ENCODE data around the gene BCAS1.

The BCAS1 gene

DNA sequence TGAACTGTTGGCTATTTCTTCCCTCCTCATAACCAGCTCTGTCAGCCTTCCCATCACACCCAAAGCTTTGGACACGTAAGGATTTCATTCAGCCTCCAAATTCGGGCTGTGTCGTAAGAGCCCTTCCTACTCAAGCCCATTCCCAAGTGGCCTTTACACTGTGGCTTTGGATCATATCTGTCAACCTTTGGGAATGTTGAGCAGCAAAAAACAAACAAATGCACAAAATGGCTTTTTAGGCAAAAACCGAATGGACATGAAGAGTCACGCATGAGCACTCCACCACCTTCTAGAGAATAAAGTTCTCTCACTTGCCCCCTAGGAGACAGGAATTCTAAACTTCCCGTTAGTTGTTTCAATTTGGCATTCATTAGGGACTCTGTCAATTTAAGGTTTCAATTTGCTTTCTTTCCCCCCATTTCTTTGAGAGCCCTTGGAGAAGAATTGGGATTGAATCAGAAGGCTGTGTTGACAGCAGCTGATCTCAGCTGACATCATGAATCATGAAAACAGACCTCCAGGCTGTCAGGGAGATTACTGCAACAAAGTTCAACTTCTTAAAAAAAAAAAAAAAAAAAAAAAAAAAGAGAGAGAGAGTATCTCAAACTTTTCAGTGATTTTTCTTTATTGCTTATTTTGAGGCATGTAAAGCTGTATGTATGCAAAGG lies 110.3 kb downstream of the BCAS1 start:
- no peaks in the 10 kb centered on the region for H3K9me3 Mint-ChIP-seq
- no peaks in the 10 kb centered on the region for H3K36me3 Mint-ChIP-seq (ENCODE audit: insufficient read depth)
- H3K4me3 Mint-ChIP-seq, result no peak overlapping the region
- DNase-seq (no peak), ATAC-seq (replicated peaks) (no peak)
- H3K4me1 Mint-ChIP-seq (ENCODE audit: low read depth in 2 of 2), result peaks cover 2 to 4% of the 10 kb centered on the region in 2 donors
- H3K27ac Mint-ChIP-seq, result no peak overlapping the region
- peaks cover 27 to 29% of the 10 kb centered on the region in 2 donors for H3K27me3 Mint-ChIP-seq

GRCh38 chr20:53958260-53958659 lies 112.1 kb downstream of the BCAS1 start:
- Mint-ChIP-seq H3K4me1 (ENCODE audit: low read depth in 2 of 2) (peaks cover 2 to 4% of the 10 kb centered on the region in 2 donors), H3K36me3 (ENCODE audit: insufficient read depth) (no peaks in the 10 kb centered on the region), H3K27me3 (peaks cover 10 to 14% of the 10 kb centered on the region in 2 donors), H3K4me3 (no peak overlapping the region), H3K9me3 (peaks cover 0 to 2% of the 10 kb centered on the region in 2 donors), H3K27ac (no peak overlapping the region)
- ATAC-seq (replicated peaks) (no peak), DNase-seq (no peak)

DNA sequence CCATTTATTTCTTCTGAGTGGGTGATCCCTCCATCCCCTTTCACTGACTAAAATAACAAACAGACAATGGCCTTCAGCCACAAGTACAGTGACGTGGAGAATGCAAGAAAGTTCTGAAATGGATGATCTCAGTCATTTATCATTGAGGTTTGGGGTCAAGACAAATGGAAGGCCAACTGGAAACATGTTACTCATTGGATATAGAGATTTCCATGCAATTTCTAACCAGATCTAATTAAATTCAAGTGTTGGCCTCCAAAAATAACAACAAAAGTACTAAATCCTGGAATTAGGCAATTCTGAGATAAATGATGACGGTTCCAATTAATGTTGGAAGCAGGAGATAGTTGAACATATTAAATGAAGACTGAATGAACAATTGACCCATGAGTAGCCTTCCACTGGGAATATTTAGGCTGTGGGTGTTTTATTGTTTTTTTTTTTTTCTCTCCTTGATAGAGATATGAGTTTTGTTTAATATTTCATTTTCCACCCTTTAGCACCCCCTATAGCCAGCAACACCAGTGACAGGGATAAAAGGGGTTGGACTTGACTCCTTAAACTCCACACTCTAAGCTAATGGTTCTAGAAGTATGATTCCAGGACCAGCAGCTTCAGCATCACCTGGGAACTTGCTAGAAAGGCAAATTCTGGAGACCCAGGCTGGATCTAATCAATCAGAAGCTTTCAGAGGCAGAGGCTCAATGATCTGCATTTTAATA lies 112.8 kb downstream of the BCAS1 start:
- DNase-seq (no peak), ATAC-seq (replicated peaks) (no peak)
- Mint-ChIP-seq H3K27ac (no peak overlapping the region), H3K4me1 (ENCODE audit: low read depth in 2 of 2) (peaks cover 2 to 4% of the 10 kb centered on the region in 2 donors), H3K27me3 (peaks cover 10 to 14% of the 10 kb centered on the region in 2 donors), H3K4me3 (no peak overlapping the region), H3K9me3 (peaks cover 0 to 2% of the 10 kb centered on the region in 2 donors), H3K36me3 (ENCODE audit: insufficient read depth) (no peaks in the 10 kb centered on the region)

DNA sequence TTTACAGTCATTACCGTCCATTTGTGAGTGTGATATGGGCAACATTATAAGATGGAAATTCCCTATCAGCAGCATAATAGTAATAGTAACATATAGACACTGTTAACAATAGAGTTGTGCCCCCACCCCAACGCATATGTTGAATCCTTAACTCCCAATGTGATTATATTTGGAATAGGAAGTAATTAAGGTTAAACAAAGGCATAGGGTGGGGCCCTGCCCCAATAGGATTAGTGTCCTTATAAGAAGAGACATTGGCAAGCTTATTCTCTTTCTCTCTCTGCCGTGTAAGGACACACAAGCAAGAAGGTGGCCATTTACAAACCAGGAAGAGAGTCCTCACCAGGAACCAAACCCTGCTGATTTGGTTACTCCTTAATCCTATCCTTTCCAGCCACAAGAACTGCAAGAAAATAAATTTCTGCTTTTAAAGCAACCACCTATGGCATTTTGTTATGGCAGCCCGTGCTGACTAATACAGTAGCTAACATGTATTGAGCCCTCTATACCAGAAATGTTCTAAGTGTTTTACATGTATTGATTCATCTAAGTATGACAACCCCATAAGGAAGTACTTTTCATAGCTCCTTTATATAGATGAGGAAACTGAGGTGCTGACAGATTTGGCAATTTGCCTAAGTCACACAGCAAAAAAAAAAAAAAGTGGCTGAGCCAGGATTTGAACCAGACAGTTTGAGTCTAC lies 114.2 kb downstream of the BCAS1 start:
- Mint-ChIP-seq H3K36me3 (ENCODE audit: insufficient read depth) (no peaks in the 10 kb centered on the region), H3K27ac (no peak overlapping the region), H3K27me3 (peaks cover 10 to 14% of the 10 kb centered on the region in 2 donors), H3K4me1 (ENCODE audit: low read depth in 2 of 2) (peaks cover 2 to 4% of the 10 kb centered on the region in 2 donors), H3K9me3 (peaks cover 0 to 2% of the 10 kb centered on the region in 2 donors), H3K4me3 (no peak overlapping the region)
- ATAC-seq (replicated peaks) (no peak), DNase-seq (no peak)

GRCh38 chr20:53954723-53955658 lies 115.4 kb downstream of the BCAS1 start:
- Mint-ChIP-seq H3K27ac (no peak overlapping the region), H3K36me3 (ENCODE audit: insufficient read depth) (no peaks in the 10 kb centered on the region), H3K4me3 (no peak overlapping the region), H3K4me1 (ENCODE audit: low read depth in 2 of 2) (peaks cover 4 to 6% of the 10 kb centered on the region in 2 donors), H3K27me3 (peaks cover 6 to 7% of the 10 kb centered on the region in 2 donors), H3K9me3 (peaks cover 0 to 2% of the 10 kb centered on the region in 2 donors)
- no peak for ATAC-seq (replicated peaks)
- DNase-seq, result no peak

GRCh38 chr20:53952528-53953096 lies 117.8 kb downstream of the BCAS1 start:
- no peaks in the 10 kb centered on the region for H3K27me3 Mint-ChIP-seq
- H3K4me1 Mint-ChIP-seq (ENCODE audit: low read depth in 2 of 2), result peaks cover 22 to 24% of the 10 kb centered on the region in 2 donors
- no peak overlapping the region for H3K4me3 Mint-ChIP-seq
- DNase-seq (no peak), ATAC-seq (replicated peaks) (no peak)
- peaks cover 6% of the 10 kb centered on the region for H3K36me3 Mint-ChIP-seq (ENCODE audit: insufficient read depth)
- peaks cover 0 to 2% of the 10 kb centered on the region in 2 donors for H3K9me3 Mint-ChIP-seq
- no peak overlapping the region for H3K27ac Mint-ChIP-seq

DNA sequence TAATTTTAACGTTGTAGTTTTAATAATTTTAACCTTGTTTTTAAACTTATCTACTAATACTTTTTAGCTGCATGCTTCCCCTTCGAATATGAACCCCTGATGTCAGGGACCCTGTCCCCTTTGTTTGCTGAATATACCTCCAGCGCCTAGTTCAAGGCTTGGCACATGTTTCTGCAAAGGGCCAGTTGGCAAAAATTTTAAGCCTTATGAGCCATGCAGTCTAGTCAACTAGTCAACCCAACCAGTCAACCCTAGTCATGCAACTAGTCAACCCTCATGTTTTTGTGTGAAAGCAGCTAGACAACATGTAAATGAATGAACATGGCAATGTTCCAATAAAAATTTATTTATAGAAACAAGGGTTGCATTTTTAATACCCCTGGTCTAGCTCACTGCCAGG lies 119.8 kb downstream of the BCAS1 start:
- ATAC-seq (replicated peaks) (no peak), DNase-seq (no peak)
- H3K4me3 Mint-ChIP-seq, result peak overlapping the region in 1 of 2 donors; percentile 80
- peaks cover 22 to 24% of the 10 kb centered on the region in 2 donors for H3K4me1 Mint-ChIP-seq (ENCODE audit: low read depth in 2 of 2)
- peaks cover 0 to 2% of the 10 kb centered on the region in 2 donors for H3K9me3 Mint-ChIP-seq
- peaks cover 6% of the 10 kb centered on the region for H3K36me3 Mint-ChIP-seq (ENCODE audit: insufficient read depth)
- peak overlapping the region; percentile 95 to 100 for H3K27ac Mint-ChIP-seq
- H3K27me3 Mint-ChIP-seq, result no peaks in the 10 kb centered on the region

- Mint-ChIP-seq H3K9me3 (peaks cover 0 to 2% of the 10 kb centered on the region in 2 donors), H3K4me3 (peak overlapping the region; percentile 76 to 80), H3K4me1 (ENCODE audit: low read depth in 2 of 2) (peaks cover 22 to 24% of the 10 kb centered on the region in 2 donors), H3K27ac (peak overlapping the region; percentile 95 to 100), H3K36me3 (ENCODE audit: insufficient read depth) (peaks cover 6% of the 10 kb centered on the region), H3K27me3 (no peaks in the 10 kb centered on the region)
- ATAC-seq (replicated peaks) (no peak), DNase-seq (no peak)
Measured at GRCh38 chr20:53950031-53950430, 120.4 kb downstream of the BCAS1 start.

GRCh38 chr20:53949319-53949839 lies 121.0 kb downstream of the BCAS1 start:
- peaks cover 6% of the 10 kb centered on the region for H3K36me3 Mint-ChIP-seq (ENCODE audit: insufficient read depth)
- peak overlapping the region; percentile 95 to 100 for H3K27ac Mint-ChIP-seq
- peaks cover 24% of the 10 kb centered on the region in 2 donors for H3K4me1 Mint-ChIP-seq (ENCODE audit: low read depth in 2 of 2)
- H3K27me3 Mint-ChIP-seq, result no peaks in the 10 kb centered on the region
- ATAC-seq (replicated peaks) (peak; percentile 96), DNase-seq (peak; percentile 71 to 79 (median 74))
- peak overlapping the region; percentile 76 to 80 for H3K4me3 Mint-ChIP-seq
- H3K9me3 Mint-ChIP-seq, result peaks cover 0 to 2% of the 10 kb centered on the region in 2 donors

- Mint-ChIP-seq H3K4me1 (ENCODE audit: low read depth in 2 of 2) (peaks cover 28 to 30% of the 10 kb centered on the region in 2 donors), H3K9me3 (peaks cover 0 to 2% of the 10 kb centered on the region in 2 donors), H3K36me3 (ENCODE audit: insufficient read depth) (peaks cover 6% of the 10 kb centered on the region), H3K27ac (peak overlapping the region; percentile 95 to 100), H3K27me3 (no peaks in the 10 kb centered on the region), H3K4me3 (peak overlapping the region; percentile 76 to 80)
- no peak for DNase-seq
- peak; percentile 72 for ATAC-seq (replicated peaks)
Measured at GRCh38 chr20:53948383-53949318, 121.7 kb downstream of the BCAS1 start.

DNA sequence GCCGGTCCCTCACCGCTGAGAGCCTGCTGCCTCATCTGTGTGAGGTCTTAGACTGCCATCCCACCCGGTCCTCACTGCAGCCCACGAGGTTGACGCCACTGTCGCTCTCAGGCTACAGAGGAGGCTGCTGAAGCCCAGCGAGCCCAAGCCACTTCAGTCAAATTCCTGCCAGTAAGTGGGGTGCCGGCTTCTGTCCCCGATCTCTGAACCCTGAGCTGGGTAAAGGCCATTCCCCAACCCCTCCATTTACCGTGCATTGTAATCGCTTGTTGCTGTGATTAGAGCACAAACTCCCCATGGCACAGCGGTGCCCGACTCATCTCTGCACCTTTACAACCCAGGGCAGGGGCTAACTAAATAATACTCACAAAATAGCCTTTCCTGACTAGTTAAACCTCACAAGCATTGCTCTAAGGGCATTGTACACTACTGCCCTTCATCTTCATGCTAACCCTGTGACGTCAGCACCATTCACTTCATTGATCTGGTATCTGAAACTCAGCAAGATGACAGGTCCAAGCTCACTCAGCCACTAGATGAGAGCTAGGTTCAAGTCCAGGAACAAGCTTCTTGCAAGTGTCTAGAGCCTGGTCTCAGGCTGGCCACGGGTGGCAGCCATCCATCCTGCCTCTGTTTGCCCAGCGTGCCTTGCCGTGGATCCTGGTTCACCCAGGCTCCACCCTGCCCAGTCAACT lies 122.7 kb downstream of the BCAS1 start:
- Mint-ChIP-seq H3K27ac (peak overlapping the region; percentile 95 to 100), H3K4me1 (ENCODE audit: low read depth in 2 of 2) (peaks cover 28 to 30% of the 10 kb centered on the region in 2 donors), H3K9me3 (no peaks in the 10 kb centered on the region), H3K4me3 (no peak overlapping the region), H3K27me3 (no peaks in the 10 kb centered on the region), H3K36me3 (ENCODE audit: insufficient read depth) (peaks cover 6% of the 10 kb centered on the region)
- no peak for DNase-seq
- no peak for ATAC-seq (replicated peaks)
